C4-2B (cell line): Measurements from ENCODE around the gene TIGD3.

ENCODE experiments used
- H3K27ac ChIP-seq: fragments of 450-650 bp; 2 replicates; pipeline ENCODE4 v1.5.1; 2017
- ZFX ChIP-seq: fragments of 450-650 bp; IDR thresholded peaks from 2 replicates; pipeline ENCODE4 v1.6.1; 2017
- TF ChIP-seq, protein P1 (sequence below): fragments of 450-650 bp; conservative IDR thresholded peaks from 2 replicates; pipeline ENCODE4 v1.5.1; 2017; ENCODE audit warnings: mild to moderate bottlenecking

The TIGD3 gene

DNA sequence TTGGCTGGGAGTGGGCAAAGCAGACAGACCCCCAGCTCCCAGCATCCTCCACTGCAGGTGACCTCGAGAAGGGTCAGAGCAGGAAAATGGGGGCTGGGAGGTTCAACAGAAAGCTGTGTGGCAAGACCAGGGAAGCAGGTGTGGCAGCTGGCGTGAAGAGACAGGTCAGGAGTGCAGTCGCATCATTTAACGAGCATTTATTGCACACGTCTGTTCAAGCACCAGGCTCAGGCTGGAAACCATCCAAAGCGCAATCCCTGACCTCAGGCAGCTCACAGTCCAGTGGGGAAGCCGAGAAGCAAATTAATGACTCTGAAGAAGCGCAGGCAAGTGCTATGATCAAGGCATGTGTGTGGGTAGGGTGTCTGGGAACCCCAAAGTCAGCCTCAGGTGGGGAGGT lies 20.5 kb downstream of the TIGD3 start:
- TF ChIP-seq ZFX = no peak
- TF ChIP-seq, protein P1, sequence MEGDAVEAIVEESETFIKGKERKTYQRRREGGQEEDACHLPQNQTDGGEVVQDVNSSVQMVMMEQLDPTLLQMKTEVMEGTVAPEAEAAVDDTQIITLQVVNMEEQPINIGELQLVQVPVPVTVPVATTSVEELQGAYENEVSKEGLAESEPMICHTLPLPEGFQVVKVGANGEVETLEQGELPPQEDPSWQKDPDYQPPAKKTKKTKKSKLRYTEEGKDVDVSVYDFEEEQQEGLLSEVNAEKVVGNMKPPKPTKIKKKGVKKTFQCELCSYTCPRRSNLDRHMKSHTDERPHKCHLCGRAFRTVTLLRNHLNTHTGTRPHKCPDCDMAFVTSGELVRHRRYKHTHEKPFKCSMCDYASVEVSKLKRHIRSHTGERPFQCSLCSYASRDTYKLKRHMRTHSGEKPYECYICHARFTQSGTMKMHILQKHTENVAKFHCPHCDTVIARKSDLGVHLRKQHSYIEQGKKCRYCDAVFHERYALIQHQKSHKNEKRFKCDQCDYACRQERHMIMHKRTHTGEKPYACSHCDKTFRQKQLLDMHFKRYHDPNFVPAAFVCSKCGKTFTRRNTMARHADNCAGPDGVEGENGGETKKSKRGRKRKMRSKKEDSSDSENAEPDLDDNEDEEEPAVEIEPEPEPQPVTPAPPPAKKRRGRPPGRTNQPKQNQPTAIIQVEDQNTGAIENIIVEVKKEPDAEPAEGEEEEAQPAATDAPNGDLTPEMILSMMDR = no peak
- H3K27ac ChIP-seq = no peak overlapping the region

DNA sequence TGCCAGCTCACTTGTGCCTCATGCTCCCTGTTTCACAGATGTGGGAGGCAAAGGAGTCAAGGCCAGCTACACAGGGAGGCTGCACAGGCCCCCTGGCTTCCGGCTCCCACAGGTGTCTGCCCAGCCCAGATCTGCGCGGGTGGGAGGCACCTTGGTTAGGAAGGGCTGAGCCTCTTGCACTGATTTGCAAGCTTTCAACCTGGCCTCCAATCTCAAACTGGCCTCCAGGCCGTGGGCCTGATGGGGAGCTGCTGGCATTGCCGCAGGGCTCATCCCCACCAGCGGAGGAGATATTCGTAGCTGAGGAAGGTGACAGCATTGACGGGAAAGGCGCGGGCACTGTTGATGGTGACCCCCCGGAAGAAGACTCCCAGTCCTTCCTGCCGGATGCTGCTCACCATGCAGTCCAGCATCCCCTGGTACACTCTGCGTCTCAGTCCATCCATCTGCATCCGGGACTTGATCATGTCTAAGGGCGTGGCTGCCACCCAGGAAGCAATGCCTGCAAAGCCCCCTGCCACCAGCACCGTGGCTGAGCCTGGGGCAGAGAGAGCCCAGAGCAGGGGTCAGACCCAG lies 21.7 kb downstream of the TIGD3 start:
- H3K27ac ChIP-seq = no peak overlapping the region
- TF ChIP-seq ZFX = no peak
- TF ChIP-seq, protein P1 = no peak

DNA sequence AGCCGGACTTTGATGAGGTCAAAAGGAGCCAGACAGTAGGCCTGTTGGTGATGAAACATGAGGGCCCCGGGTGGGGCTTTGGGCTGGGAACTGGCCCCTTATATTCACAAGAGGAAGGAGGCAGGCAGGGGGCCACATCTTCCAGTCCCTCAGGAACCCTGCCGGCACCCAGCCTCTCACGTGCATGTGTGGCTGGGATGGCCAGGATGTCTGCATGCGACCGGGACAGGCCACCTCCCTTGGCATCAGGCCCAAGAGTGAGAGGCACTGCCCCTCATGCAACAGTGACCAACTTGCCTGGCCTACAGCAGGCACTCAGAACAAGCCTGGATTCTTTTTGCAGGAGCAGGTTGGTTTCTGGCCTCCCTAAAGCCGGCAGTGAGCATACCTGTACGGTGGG lies 22.5 kb downstream of the TIGD3 start:
- TF ChIP-seq, protein P1 = no peak
- TF ChIP-seq ZFX = no peak
- no peak overlapping the region for H3K27ac ChIP-seq

DNA sequence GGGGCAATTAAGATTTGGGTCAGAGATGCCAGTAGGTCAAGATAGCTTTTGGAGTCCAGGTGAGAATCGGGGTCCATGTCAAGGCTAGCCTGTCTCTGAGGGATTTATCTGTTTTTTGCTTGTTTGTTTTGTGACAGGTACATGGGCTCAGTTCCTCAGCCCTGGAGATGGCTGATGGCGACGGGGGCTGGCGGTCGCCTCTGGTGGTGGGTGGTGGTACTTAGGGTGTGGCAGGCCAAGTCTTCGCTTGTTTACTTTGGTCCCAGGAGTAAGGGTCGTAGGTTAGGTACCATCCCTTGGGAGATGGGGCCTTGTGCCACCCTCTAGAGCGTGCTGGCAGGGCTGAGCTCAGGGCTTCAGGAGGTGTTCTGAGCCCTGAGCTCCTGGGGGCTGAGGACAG lies 23.2 kb downstream of the TIGD3 start:
- H3K27ac ChIP-seq = no peak overlapping the region
- no peak for TF ChIP-seq ZFX
- TF ChIP-seq, protein P1 = no peak

DNA sequence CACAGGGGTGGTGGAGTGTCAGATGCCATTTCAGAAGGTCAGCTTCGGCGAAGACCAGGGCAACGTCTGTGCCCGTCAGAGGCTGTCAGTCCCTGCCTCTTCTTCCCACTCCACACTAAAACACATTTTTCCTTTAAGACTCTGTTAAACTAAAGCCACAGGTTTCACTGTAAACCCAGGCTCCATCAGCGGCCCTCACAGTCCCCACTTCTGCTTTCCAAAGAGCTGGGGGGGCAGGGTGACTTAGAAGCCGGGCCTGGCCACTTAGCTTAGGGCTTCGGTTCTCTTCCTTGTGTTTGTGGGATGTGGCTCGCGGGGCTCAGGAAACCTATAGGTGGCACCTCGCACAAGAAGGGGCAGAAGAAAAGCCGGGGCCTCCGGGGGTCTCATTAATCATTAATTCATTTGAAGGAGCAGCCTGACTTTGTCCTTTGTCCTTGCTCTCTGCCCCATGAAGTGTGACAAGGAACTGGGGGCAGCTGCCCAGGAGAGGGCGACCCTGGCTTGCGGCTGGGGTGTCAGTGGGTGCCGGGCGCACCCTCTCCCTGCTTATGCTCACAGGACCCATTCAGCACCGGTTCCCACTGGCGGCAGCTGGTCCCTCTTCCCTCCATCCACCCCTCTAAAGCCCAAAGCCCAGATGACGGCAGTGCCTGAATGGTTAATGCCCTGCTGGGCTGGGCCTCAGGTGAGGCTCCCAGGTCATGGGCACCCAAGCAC lies 23.8 kb downstream of the TIGD3 start:
- H3K27ac ChIP-seq = no peak overlapping the region
- TF ChIP-seq, protein P1 = no peak
- no peak for TF ChIP-seq ZFX

DNA sequence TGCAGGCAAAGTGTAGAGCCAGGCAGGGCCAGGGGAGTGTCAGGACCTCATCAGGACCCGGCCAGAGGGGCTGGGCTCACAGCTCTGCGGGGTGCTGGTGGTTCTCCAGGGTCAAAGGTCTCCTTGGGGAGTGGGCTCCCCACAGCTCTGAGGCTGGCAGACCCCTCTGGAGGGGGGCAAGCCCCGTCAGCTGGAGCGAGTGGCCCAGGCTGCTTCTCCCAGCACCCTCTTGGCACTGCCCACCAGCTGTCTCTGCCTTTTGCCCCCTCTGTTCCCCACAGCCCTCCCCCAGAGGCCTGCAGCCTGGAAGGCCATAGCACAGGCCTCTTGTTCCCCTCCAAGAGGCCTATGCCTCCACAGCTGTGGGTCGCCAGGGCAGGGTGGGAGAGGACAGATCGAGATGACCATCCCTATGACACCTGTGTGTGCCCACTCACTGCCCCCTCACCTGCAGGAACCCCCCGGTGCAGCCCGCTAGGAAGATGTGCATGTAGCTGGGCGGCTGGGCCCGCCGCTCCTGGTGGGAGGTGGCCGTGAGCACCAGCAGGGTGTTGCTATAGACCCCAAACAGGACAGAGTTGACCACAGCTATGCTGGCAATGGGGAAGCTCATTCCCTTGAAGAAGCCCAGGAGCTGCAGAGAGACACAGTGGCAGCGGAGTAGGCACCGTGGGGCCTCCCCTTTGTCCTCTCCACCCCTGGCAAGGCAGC lies 24.5 kb downstream of the TIGD3 start:
- TF ChIP-seq ZFX = no peak
- TF ChIP-seq, protein P1 = no peak
- H3K27ac ChIP-seq = no peak overlapping the region
